ENCODE results near the gene NEU3.
"Not testable (repeated sequence)": the region's sequence is repeated elsewhere in the genome, so short reads cannot be mapped to it uniquely, and the experiment has no call there.

DNA sequence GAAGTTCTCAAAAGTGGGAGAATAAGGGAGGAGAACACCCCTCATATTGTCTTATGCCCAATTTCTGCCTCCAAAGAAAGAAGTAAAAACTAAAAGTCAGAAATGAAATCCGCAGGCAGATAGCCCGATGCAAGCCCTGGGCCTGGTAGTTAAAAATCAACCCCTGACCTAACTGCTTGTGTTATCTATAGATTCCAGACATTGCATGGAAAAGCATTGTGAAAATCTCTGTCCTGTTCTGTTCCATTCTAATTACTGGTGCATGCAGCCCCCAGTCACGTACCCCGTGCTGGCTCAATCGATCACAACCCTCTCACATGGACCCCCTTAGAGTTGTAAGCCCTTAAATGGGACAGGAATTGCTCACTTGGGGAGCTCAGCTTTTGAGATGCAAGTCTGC, 57.9 kb downstream of the NEU3 start:
- TF ChIP-seq, protein P1, sequence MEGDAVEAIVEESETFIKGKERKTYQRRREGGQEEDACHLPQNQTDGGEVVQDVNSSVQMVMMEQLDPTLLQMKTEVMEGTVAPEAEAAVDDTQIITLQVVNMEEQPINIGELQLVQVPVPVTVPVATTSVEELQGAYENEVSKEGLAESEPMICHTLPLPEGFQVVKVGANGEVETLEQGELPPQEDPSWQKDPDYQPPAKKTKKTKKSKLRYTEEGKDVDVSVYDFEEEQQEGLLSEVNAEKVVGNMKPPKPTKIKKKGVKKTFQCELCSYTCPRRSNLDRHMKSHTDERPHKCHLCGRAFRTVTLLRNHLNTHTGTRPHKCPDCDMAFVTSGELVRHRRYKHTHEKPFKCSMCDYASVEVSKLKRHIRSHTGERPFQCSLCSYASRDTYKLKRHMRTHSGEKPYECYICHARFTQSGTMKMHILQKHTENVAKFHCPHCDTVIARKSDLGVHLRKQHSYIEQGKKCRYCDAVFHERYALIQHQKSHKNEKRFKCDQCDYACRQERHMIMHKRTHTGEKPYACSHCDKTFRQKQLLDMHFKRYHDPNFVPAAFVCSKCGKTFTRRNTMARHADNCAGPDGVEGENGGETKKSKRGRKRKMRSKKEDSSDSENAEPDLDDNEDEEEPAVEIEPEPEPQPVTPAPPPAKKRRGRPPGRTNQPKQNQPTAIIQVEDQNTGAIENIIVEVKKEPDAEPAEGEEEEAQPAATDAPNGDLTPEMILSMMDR (conservative IDR thresholded peaks at IDR 0.05), result not testable (repeated sequence)
- not testable (repeated sequence) for TF ChIP-seq EZH2 (IDR thresholded peaks at IDR 0.05; ENCODE audit: low read depth)

All from PC-9 (cell line).